GM21825 (cell line): ENCODE data around the gene CDNF.
"Not testable (repeated sequence)": the region's sequence is repeated elsewhere in the genome, so short reads cannot be mapped to it uniquely, and the experiment has no call there.

Experiments used
- ATAC-seq: cut with Tn5 transposase; IDR thresholded peaks from one replicate; pipeline ENCODE4 v1.9.1; 2021; ENCODE audit warnings: mild to moderate bottlenecking, moderate library complexity; ENCODE audit not compliant: unreplicated experiment

The CDNF gene

GRCh38 chr10:14840178-14840577 lies 2.3 kb upstream of the CDNF start:
- ATAC-seq = no peak

GRCh38 chr10:14839305-14839695 lies 1.5 kb upstream of the CDNF start:
- no peak for ATAC-seq

- ATAC-seq = peak; percentile 15
Measured at GRCh38 chr10:14838582-14839304, 906 bp upstream of the CDNF start.

- ATAC-seq = no peak
Measured at GRCh38 chr10:14837003-14837756, 657 bp downstream of the CDNF start.

GRCh38 chr10:14836208-14836607 lies 1.6 kb downstream of the CDNF start:
- no peak for ATAC-seq

GRCh38 chr10:14833106-14833505 lies 4.7 kb downstream of the CDNF start:
- no peak for ATAC-seq

GRCh38 chr10:14826076-14826829 lies 11.6 kb downstream of the CDNF start:
- no peak for ATAC-seq

GRCh38 chr10:14823966-14824365 lies 13.9 kb downstream of the CDNF start:
- ATAC-seq = no peak

- ATAC-seq = no peak
Measured at GRCh38 chr10:14822879-14823755, 14.7 kb downstream of the CDNF start.

- no peak for ATAC-seq
Measured at GRCh38 chr10:14821635-14822375, 16.0 kb downstream of the CDNF start.

- ATAC-seq = no peak
Measured at GRCh38 chr10:14820775-14821154, 17.1 kb downstream of the CDNF start.

- ATAC-seq = no peak
Measured at GRCh38 chr10:14820010-14820774, 17.6 kb downstream of the CDNF start.

- not testable (repeated sequence) for ATAC-seq
Measured at GRCh38 chr10:14816717-14817116, 21.1 kb downstream of the CDNF start.

- no peak for ATAC-seq
Measured at GRCh38 chr10:14815681-14816080, 22.2 kb downstream of the CDNF start.

GRCh38 chr10:14812271-14812670 lies 25.6 kb downstream of the CDNF start:
- ATAC-seq = no peak

GRCh38 chr10:14810969-14811953 lies 26.6 kb downstream of the CDNF start:
- ATAC-seq = no peak

- no peak for ATAC-seq
Measured at GRCh38 chr10:14806318-14806717, 31.5 kb downstream of the CDNF start.

GRCh38 chr10:14803827-14804226 lies 34.0 kb downstream of the CDNF start:
- no peak for ATAC-seq
